GM18951 (cell line): ENCODE results near the gene SMAD7.
A peak's percentile ranks its signal among the peaks of the same experiment; 100 is the strongest.

ENCODE experiments used
- POLR2A ChIP-seq: IDR thresholded peaks from 4 replicates; pipeline ENCODE4 v1.6.1; 2011; ENCODE audit warnings: mild to moderate bottlenecking; ENCODE audit not compliant: insufficient read length, insufficient read depth; ENCODE audit errors: extremely low read depth
- in situ Hi-C: fragments of 300-500 bp; cut with MboI; formaldehyde crosslinking; loops from one replicate; pipeline ENCODE4 v1.12.0; 2022; ENCODE audit warnings: low sequenced_read_pairs, mixed read lengths, inconsistent platforms; ENCODE audit not compliant: unreplicated experiment

The SMAD7 gene

GRCh38 chr18:48952287-48953103 lies 1.7 kb upstream of the SMAD7 start:
- in situ Hi-C loops, result no loop called here
- peak; percentile 57 for TF ChIP-seq POLR2A

- peak; percentile 87 for TF ChIP-seq POLR2A
- in situ Hi-C loops, result no loop called here
These were observed 902 bp upstream of the SMAD7 start for GRCh38 chr18:48951448-48952286.

GRCh38 chr18:48949606-48950535 lies 894 bp downstream of the SMAD7 start:
- peak; percentile 13 for TF ChIP-seq POLR2A
- in situ Hi-C loops, result no loop called here

- in situ Hi-C loops, result no loop called here
- TF ChIP-seq POLR2A, result no peak
These were observed 1.6 kb downstream of the SMAD7 start for GRCh38 chr18:48949050-48949605.

GRCh38 chr18:48948112-48949049 lies 2.4 kb downstream of the SMAD7 start:
- TF ChIP-seq POLR2A, result peak; percentile 40
- in situ Hi-C loops, result no loop called here

- in situ Hi-C loops, result no loop called here
- TF ChIP-seq POLR2A, result no peak
These were observed 3.2 kb downstream of the SMAD7 start for GRCh38 chr18:48947560-48947959.

GRCh38 chr18:48947092-48947491 lies 3.7 kb downstream of the SMAD7 start:
- no peak for TF ChIP-seq POLR2A
- in situ Hi-C loops, result no loop called here

- in situ Hi-C loops, result no loop called here
- no peak for TF ChIP-seq POLR2A
These were observed 4.4 kb downstream of the SMAD7 start for GRCh38 chr18:48946329-48946835.

GRCh38 chr18:48945953-48946217 lies 4.9 kb downstream of the SMAD7 start:
- TF ChIP-seq POLR2A, result no peak

GRCh38 chr18:48944634-48945033 lies 6.1 kb downstream of the SMAD7 start:
- in situ Hi-C loops, result no loop called here
- no peak for TF ChIP-seq POLR2A

More at GRCh38 chr18:48945953-48946217, 4.9 kb downstream of the SMAD7 start:
- in situ Hi-C loops, result no loop called here

GRCh38 chr18:48943736-48944527 lies 6.8 kb downstream of the SMAD7 start:
- in situ Hi-C loops, result no loop called here
- TF ChIP-seq POLR2A, result no peak
